HG02884 (cell line): ENCODE results near the gene IL9.

Experiments
- ATAC-seq: cut with Tn5 transposase; IDR thresholded peaks from one replicate; pipeline ENCODE4 v1.9.1; 2021; ENCODE audit warnings: mild to moderate bottlenecking, moderate library complexity; ENCODE audit not compliant: unreplicated experiment

Gene IL9

DNA sequence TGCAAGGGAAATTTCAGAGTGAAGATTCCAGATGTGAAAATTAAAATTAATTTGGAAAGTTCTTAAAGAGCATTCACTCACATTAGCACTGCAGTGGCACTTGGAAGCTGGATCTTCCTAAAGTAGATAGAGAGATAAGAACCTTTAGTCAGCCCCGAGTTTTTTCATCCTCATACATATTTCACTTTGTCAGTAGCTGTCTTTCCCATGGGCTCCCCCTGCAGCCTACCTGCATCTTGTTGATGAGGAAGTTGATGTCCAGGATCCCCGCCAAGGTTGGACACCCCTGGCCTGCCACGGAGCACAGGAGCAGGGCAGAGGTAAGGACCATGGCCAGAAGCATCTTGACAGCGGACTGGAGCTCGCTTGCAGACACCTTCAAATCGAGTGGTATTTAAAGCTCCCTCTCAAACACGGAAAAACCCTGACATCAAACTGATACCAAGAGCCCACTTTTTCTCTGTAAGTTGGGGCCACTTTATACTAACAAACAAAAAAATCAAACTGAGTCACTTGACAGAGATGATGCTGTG lies at the start of gene IL9:
IL9 (minus strand) TSS at position 368 of the 533 bp plus-strand sequence; CDS start at position 343, 25 bp downstream.
- ATAC-seq, result no peak

DNA sequence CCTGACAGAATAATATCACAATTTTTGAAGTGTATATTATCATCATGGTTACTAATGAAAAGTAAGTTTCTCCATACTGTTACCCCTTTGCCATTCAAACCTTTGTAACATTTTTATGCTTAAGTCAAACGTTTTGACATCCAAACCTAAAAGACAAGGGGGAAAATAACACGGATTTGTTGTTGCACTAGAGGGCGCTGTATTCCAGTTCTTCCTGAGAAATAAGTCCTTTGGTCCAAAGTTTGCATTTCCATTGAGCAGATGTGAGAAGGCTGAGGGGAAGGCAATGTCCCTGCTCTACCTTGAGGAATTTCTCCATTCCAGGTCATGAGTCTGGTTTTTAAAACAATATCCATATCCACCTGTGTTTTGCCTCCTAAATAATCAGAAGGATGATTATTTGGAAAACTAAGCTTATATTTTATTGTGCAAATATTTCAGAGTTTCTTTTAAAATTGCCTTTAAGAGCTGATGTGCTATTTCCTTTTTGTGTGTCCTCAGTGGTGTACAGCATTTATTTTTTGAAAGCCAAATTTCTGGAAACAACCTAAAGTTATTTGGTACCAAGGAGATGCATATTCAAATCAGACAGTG lies 49.4 kb upstream of the IL9 start:
- ATAC-seq, result no peak

DNA sequence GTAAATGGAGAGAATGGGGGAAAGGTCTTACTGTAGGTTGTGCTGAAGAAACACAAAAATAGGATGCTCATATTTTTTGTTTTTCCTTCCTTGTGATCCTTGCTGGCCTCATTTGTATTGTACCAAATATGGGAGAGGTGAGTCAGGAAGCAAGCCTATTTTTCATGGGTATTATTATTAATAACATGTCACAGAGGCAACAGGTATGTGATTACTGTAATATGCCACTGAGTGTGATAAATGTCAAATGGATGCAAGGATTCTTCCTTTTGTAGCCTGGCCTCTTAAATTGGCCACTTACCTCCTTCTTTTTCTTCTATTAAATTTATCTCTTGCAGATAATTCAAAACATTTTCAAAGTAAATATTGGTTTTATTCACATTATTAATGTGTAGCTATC lies 48.9 kb upstream of the IL9 start:
- ATAC-seq, result no peak

DNA sequence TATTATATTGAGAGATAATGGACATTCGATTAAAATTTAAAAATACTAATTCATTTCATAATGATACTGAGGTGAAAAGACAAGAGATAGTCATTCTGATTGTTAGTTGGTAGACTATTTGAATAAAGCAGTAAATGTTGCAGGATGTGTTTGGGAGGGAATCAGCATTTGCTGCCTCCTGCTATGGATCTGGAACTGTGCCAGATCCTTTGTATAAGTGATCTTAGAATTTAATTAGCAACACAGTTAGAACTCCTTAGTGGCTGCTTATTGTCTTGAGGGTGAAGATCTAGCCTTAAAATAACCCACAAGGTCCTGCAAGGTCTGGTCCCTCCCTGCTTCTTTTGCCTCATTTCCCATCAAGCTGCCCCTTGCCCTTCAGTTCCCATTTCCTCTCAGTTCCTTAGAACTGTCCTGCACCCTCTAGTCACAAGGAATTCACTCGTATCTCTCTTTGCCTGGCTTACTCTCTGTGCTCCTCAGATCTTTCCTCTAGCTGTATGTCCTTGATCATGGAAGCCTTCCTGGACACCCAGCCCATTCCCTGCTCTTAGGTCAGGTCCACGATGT lies 46.6 kb upstream of the IL9 start:
- ATAC-seq, result no peak

DNA sequence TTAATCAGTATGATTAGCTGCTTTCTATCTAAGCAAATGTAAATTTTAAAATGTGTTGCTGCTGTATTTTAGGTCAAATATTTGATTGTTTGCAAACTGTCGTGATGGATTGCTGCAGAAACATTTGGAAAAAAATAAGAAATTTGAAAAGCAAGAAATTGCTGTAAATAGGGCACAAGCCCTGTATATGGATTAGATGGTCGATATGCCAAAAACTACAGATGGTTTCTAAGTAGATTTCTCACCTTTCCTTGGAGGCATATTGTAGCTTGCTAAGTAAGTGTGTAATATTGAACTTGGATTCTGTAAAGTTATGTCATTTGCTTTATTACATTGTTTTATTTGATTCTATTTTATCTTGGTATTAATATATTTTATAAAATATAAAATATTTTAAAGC lies 46.1 kb upstream of the IL9 start:
- ATAC-seq, result no peak

DNA sequence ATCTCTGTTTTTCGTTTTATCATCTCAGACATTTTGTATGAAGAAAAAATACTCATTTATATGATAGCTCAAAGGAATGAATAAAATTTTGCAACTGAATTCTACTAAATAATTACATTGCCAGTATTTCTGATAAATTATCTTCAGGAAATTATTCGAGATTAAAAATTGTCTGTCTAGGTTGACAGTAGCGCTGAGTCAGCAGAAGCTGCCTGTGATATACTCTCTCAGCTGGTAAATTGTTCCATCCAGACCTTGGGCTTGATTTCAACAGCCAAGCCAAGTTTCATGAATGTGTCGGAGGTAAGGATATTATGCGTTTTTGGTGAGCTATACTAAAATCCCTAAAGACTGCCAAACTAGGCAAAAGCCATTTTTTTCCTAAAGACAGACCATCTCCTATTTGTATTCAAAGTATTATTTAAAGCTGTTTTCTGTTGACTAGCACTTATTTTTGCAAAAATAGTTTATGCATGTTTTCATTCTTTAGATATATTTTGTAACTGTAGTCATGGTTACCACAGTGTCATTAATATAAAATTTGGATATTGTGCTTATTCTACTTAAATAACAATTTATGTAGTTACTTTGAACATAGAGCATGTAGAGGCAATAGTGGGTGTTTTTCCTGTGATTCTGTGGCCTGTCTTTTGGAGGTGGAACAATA lies 41.7 kb upstream of the IL9 start:
- ATAC-seq, result no peak

DNA sequence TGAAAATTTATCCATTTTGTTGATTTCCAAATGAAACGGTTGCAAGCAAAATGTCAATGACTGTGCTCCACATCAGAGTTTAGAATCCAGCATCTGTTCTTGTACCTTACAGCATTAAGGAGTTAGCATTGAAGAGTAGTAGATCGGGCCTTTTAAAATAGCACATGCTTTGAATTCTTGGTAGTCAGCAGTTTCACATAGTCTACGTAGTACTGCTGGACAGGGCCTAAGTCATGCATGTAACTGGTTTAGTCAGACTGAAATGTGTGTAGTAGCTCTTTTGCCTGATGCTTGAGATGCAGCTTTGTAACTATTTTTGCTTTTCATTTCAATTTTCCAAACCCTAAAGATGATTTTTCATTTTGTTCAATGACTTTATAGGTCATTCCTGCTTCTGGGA lies 39.3 kb upstream of the IL9 start:
- ATAC-seq, result no peak

DNA sequence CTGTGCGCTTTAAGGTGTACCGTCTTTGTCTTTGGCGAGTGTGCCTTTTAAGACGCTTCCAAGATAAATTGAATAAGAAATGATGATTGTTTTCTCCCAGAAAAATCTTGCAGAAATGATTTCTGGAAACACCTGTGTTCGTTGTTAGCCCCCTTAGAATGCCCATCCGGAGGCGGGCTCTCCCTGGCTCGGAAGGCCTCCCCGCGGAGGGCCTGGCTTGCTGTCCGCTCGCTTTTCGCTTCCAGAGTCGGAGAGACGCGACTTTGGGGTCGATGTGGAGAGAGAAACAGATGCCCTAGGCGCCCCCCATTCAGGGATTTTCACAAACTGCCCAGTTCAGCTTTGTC lies 35.3 kb upstream of the IL9 start:
- no peak for ATAC-seq

DNA sequence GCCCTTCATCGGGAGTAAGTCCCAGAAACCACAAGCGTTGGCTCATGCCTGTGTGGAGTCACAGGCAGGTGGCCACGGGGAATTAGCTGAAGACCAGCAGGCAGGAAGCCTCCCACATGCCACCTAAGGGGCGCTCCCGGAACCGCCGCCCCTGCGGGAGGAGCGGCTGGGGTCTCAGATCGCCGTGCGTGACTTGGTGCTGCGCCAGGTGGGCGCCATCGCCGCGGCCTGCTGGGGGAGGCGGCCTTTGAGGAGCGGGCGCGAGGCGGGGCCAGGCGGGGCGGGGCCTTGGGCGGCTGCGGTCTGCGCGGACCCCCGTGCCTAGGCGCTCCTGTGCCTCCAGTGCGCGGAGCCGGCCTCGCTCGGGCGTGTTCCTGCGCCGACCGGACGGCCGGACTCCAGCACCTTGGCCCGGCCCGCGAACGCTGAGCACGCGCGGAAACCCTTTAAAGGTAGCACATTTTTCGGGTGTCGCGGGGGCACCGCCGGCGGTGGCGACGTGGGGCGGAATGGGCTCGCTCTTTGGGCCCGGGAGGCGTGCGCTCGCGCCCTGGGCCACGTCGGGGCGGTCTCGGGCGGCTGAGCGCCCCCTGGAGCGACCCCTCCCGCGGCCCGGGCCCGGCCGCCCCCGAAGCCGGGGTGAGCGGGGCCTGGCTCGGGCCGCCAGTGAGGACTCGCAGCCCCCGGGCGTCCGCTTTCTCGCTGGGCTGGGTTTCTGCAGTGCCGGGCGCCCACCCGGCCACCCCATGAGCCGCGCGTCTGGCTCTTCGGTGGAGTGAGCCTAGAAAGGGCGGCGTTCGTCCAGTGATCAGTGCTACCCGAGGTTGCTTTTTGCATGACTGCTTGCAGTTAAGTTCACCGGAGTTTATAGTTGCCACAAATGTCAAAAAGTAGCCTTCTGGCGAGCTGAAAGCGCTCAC lies 34.6 kb upstream of the IL9 start:
- no peak for ATAC-seq

DNA sequence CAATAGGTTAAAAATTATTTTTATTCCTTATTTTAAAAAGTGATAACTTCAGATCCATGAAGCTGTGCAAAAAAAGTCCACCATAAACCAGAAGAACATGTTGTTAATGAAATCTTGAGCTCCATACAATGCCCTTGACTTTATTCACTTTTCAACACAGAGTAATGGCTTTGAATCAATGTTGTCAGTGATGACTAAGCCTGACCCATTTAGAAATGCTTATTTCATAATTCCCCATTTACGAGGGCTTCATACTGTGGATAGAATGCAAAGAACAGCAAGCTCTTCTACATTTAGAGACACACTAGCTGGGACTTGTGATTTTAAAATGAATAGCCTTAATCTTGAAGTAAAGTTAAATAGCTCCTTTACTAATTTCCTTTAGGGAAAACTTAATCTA lies 25.7 kb upstream of the IL9 start:
- ATAC-seq, result no peak

DNA sequence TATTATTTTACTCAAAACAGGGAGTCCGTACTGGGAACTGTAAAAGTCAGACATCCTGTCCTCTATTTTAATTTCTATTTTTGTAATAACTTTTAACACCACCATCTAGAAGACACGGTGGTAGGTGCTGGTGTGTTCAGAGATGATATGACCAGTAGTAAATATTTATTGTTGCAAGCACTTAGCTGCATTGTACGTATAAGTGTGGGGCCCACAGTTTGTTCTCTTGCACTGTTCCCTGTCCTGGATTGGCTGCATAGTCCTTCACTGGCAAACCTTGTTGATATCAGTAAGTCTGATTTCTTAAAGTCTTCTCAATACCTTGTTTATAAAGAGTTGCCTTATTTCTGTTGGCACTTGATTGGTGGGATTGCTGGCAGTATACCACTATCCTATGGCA lies 24.6 kb upstream of the IL9 start:
- ATAC-seq, result no peak

DNA sequence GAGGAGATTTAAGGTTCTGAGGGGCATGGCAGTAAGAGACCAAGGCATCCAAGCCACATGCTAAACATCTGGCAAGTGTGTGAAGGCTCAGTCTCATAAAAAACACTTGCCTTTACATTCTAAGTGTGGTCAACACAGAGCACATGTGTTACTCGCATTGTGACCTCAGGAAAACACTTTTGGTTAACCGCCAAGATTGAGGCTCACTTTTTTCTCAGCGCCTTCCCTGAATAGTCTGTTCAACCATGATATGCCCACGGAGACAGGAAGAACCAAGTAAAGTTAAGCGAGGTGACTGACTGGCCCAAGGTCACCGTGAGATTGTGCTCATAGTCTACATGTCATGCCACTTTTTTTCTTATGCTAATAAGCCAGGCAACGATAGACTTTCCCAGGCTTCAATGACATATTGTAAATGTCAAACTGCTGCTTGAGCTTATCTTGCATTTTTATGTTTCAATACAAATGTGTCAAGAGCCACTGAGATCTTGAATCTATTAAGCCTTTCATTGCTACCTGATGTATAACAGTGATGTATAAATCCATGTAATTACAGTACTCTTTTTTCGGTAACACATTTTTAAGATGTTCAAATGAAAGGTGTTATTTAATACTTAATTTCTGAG lies 21.1 kb upstream of the IL9 start:
- ATAC-seq, result no peak

DNA sequence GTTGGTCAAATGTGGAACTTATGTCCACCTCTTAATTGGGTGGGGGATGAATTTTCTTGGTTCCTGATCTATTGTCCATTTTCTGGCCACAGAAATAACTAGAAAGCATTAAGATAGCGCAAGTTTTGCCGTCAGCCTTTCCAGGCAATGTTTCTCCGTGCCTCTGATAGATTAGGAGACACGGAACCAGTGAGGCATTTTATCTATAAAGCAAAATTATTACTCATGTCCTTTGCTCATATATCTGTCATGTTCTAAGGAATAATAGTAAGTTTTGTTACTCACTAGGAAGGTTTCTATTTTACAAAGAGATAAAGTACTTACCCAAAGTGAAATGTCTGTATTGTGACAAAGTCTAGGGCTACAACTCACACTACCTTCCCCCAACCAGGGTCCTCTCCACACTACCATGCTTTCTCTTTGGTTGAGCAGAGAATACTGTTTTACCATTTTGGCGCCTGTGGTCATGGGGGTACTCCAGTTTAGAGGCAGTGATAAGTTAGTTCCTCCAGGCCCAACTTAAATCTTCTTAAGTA lies 19.9 kb upstream of the IL9 start:
- no peak for ATAC-seq

DNA sequence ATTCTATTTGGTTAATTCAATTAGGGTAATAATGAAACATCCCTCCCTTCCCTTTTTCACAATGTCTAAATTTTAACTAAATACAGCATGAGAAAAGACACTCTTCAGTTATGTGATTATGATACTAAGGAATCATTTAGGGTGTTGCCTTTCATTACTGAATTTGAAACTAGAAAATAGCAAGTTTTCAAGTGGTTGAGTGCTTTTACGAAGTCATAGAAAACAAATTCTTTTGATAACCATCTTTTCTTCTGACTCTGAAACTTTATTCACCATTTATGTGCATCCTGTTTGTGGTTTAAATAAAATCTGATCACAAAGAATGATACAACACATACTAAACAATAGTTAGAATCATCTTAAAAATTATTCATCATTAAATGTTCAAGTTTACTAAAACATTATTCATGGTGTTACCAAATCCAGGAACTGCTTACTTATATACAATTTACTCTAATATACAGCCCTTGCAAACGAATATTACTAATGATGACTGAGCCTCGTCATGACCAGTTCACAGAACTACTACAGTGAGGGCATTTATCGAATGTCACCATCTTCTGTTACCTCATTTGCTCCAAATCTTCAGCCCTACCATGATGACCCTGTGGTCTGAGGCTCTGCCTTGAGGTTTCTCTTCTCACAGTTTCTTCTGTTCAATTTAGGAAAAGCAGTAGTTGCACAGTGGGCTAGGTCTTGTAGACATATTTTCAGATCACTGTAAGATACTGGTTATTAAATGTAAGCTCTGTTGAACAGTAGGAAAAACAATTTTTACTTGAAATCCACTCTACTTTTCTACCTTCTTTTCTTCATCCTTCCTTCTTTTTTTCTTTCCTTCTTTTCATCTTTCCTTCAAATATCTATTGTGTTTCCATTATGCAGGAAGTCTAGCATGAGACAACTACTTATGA lies 18.3 kb upstream of the IL9 start:
- no peak for ATAC-seq

DNA sequence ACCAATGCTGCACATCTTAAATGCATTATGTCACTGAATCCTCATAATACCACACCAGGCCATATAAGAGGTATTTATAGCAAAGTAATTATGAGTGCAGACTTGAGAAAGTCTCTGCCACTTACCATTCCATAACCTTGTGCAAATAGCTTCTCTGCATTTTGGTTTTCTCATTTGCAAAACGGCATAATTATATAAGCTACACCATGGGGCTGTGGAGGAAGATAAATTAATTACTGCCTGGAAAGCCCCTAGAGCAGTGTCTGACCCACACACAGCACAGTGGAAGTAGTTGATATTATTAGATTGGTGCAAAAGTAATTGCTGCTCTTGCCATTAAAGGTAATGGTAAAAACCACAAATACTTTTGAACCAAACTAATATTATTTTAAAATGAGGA lies 9.5 kb upstream of the IL9 start:
- ATAC-seq, result no peak

DNA sequence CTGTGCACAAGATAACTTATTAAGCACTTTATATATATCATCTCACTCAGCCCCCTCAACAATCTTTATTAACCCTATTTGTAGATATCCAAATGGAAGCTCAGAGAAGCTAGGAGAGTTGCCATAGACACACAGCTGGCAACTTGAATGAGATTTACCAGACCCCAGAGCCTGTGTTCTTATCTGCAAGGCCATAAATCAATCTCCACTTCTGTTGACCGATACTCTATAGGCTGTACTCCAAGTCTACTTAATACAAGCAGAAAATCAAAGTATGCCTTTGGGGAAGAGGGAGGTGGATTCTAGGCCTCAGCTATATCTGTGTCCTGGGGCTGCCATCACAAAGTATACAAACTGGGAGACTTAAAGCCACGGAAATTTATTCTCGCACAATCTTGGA lies 6.0 kb upstream of the IL9 start:
- ATAC-seq, result no peak

DNA sequence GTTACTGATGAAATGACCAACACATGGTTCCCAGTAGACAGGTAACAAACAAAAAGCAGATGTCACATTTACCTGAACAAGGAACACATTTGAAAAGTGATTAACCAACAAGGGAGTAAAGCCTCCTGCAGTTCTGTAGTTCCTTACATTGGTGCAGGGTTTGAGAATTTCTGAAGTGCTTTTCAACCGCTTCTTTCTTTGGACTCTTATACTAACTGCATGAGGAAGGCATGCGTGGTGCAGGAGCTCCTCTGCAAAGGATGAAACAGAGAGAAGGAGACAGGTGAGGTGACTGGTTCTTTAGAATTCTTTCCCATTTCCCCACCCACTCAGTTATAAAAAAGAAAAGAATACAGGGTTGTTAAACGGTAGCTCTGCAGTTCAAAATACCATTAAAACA lies 4.6 kb upstream of the IL9 start:
- no peak for ATAC-seq

DNA sequence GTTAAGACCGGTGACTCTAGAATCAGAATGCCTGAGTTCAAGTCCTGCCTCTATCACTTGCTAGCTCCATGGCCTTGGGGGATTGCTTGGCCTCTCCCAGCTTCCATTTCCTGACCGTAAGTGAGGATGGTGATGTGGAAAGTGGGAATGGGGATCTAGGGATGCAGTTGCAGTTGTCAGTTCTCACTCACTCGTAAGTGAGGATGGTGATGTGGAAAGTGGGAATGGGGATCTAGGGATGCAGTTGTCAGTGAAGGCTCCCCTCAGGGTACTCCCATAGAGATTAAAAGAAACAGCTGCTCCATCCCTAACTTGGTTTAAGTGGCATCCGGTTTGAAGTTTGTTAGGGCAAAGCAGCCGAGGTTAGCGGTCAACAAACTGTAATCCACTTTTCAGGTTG lies 3.0 kb upstream of the IL9 start:
- ATAC-seq, result no peak

DNA sequence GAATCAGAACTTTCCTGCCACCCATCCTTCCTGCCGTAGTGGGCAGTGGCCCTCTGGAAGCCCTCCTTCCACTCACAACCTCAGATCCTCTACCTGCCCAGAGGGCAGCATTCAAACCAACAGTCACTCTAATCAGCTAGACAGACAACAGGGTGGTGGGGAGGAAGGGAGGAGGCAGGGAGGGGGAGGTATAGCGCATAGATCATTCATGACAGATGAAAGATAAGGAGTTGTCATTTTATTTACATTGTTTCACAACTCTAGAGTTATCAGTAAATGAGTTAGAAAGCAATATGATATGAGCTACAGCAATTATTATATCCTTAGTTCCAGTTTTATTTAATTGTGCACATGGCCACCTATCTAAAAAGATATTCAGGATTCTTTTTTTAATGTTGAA lies 852 bp downstream of the IL9 start:
- ATAC-seq, result no peak

DNA sequence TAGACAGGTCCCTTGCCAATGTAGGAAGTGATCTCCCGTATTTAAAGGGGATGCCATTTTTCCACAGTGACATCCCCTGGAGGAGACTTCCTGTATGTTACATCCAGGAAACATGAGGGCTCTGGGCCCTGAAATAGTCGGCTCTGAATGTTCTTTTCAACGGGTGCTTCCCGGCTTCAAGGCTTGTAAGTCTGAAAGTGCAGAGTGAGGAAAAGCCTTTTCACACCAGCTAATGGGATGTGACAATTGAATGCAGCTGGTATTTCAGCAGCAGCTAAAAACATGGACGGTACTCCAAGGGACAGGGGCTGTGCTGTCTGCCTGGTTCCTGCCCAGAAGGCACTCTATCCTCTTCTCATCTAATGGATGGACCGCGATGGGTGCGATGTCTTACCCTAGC lies 1.4 kb downstream of the IL9 start:
- ATAC-seq, result no peak
